ENCODE results near the gene ACLY.
"Not testable (repeated sequence)": the region's sequence is repeated elsewhere in the genome, so short reads cannot be mapped to it uniquely, and the experiment has no call there.

The ACLY gene

DNA sequence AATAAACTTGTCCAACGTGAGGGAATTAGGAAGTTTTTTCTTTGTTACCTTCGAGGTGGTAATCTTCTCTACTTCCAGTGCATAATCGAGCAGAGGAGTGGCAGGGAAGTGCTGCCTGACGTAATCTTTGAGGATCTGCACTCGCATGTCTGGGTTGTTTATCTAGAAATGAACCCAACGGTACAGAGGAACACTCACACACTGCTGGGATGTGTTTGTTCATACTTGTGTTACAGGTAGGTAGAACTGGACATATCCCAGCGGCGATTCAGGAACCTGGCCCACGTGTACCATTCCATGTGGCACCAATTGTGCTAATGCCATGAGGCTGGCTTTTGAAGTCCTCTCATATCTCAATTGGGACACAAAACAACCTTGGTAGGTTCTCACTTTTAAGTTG is 49.3 kb downstream of the ACLY start:
- DNase-seq = no peak

DNA sequence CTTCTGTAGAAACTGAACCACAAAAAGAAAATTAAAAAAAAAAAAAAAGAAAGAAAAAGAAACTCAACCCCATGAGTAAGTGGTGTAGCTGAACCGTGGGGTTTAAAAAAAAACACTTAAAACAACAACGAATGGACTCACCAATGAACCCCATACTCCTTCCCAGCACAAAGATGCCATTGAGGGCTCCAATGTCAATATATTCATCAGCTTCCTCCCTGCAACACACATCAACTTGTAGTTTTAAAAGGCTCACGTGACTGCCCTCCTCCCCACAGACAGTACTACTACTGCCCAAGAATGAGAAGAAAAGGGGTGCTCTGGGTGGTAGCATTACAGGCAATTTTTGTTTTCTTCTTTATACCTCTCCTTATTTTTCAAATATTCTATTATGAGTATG is 50.2 kb downstream of the ACLY start:
- no peak for DNase-seq

DNA sequence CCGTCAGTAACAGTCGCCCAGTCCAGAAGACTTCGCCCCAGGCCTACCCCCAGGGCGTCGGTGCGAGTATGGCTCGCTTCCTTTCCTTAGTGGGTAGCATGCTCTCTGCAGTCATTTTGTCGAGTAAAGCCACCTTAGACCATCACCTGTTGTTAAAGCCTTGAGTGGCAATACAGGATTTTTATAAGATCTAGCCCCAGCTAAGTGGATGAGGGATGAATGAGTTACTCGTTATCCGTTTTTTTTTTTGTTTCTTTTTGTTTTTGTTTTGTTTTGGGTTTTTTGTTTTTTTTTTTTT is 53.2 kb downstream of the ACLY start:
- no peak for DNase-seq

DNA sequence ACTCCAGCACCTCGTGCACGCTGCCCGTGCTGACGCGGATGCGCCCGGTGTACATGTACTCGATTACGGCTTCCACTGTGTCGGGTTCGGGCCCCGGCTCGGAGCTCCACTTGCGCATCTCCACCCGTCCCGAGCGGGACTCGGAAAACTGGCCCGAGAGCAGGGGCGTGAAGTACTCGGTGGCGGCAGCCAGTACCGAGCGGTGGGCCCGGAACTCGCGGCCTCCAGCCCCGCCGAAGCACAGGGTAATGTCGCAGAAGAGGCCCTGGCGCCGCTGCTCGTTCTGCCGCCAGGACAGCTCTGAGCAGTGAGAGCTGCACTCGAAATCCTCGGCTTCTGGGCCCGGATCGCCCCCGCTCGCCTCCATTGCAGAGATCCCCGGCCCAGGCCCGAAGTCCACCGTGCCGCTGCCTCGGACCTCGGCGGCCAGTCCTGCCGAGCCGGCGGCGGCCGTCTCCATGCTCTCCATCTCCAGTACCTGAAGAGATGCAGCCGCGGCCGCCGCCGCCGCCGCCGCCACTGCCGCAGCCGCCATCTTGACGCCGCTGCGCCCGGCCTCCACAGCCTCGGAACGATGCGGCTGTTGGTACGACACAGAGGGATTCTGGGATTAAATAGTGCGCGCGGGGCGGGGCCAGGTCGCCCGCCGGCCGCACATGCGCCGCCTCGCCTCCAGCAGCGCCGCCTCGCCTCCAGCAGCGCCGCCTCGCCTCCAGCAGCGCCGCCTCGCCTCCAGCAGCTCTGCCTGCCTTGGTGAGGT is 53.7 kb downstream of the ACLY start, which contains the start of gene KLHL11:
TSS of gene KLHL11 (minus strand) at position 588 of the 760 bp plus-strand sequence. CDS start at position 535, 53 bp downstream.
- peak; percentile 97 for DNase-seq

DNA sequence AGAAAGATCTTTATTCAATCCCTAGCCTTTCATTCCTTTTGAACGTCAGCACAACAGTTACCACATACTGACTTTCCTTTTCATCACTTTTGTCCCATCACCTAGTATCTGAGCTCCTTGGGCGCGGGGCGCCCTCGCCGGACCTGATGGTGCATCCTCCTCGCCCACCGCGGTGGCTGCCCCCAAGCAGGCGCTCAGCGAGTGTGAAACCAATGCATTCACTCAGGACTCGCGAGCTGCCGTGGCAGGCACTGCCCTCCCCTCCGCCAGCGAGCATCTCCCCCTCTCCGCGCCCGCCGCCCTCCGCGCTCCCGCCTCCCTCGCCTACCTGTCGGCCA is 54.3 kb downstream of the ACLY start:
- DNase-seq = no peak

DNA sequence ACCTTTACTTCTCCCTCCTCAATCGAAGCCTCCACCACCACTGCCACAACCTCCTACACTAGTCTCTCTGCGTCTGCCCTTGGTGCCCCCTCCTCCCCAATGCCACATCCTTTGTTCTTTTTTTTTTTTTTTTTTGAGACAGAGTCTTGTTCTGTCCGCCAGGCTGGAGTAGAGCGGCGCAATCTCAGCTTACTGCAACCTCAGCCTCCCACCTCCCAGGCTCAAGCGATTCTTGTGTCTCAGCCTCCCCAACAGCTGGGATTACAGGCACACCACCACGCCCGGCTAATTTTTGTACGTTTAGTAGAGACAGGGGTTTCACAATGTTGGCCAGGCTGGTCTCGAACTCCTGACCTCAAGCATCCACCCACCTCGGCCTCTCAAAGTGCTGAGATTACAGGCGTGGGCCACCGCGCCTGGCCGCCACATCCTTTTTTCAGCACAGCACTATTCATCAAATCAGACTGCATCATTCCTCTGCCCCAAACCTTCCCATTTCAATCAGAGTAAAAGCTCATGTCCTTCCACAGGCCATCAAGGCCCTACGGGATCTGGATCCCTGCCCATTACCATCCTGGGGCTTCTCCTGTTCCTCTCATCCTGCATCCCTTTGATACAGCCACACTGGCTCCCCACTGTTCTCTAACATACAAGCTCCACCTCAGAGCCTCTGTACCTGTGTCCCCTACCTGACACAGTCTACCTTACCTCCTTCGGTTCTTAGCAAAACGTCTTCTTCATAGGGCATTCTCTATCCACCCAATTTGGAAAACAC is 55.5 kb downstream of the ACLY start:
- DNase-seq = peak; percentile 9

DNA sequence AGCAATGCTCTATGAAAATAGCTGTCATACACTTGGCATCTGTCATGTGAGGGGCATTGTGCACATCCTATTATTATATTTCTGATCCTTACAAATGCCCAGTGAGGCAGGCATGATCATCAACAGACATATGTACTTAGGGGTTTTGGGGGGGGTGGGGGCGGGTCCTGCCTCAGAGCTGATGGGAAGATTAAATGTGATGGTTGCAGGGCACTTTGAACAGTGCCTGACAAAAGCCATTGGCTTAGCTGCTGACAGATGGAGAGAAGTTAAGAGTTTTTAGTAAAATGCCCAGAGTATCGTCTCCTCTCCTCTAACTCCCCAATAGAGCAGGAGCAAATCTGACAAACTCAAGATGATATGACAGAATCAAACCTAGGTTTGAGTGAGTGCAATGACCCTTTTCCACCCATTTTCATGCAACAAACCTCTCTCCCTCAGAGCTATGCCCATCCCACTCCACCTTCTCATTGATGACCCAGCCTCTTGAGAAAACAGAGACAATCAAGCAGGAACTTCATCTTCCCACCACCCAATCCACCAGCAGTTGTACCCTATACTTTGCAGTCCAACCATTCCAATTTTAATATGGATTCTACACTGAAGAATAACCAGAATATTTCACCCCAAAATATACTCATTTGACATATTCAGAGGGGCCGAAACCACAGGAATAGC is 58.4 kb downstream of the ACLY start:
- peak; percentile 26 for DNase-seq

DNA sequence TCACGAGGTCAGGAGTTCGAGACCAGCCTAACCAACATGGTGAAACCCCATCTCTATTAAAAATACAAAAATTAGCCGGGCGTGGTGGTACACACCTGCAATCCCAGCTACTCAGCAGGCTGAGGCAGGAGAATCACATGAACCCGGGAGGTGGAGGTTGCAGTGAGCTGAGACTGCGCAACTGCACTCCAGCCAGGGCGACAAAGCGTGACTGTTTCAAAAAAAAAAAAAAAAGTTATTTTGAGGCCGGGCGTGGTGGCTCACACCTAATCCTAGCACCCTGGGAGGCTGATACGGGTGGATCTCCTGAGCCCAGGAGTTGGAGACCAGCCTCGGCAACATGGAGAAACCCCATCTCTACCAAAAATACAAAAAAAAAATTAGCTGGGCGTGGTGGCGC is 67.4 kb downstream of the ACLY start:
- DNase-seq = not testable (repeated sequence)

DNA sequence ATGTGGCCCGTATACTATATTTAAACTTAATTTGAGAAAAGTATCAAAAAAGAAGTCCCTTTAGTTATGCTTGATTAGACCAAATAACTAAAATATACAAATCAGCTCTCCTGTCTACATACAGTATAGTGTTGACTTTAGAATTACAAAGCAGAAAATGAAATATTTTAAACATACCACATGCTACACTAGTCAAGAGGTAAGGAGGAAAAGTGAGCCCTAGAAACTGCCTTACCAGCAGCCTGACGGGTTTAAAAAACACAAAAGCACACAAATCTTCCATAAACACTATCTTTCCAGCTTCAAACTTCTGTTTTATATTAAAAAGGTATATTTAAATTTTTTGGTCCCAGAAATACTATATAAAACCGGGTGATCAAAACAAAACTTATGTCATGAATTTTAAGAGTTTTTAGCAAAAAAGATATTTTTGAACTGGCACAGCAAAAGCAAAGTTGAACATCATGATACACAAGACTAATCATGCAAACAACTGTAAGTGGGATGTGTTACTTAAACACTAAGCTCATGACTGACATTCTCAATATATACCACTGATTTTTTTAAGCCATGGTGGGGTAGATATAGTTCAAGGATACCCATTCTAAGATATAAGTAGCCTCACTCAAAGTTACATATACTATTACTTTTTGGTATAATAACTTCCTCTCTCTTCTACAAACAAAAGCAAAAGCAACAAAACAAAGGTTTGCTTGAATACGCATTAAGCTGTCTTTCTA is 69.3 kb downstream of the ACLY start:
- DNase-seq = no peak

DNA sequence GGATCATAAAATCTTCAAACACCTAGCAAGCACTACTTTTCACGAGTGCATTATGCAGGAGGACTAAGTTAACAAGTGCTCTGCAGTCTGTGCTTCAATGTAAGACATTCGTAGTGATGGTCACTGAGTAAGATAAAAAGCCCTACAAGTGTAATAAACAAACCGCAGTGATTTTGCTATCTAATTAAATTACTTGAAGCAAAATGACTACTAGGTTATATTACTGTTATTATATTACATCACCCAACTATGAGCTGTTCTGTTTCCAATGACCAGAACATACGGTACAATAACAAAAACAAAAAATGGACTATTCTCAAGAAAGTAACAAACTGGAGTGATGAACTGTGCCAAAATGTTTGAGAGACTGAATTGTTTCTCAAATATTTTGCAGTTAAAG is 70.0 kb downstream of the ACLY start:
- DNase-seq = no peak

DNA sequence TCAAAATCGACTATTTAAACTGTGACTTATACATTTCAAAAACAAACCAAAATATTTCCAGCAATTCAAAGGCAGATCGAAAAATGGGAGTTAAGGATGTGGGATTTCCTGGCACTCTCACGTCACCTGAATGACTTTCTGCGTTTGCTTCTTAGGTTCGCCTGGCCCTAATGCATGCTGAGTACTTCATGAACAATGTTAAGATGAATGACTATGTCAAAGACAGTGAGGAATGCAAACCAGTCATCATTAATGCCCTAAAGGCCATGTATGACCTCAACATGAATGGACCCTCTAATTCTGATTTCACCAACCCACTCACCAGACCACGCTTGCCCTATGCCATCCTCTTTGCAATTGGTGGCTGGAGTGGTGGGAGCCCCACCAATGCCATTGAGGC is 73.8 kb downstream of the ACLY start:
- no peak for DNase-seq

DNA sequence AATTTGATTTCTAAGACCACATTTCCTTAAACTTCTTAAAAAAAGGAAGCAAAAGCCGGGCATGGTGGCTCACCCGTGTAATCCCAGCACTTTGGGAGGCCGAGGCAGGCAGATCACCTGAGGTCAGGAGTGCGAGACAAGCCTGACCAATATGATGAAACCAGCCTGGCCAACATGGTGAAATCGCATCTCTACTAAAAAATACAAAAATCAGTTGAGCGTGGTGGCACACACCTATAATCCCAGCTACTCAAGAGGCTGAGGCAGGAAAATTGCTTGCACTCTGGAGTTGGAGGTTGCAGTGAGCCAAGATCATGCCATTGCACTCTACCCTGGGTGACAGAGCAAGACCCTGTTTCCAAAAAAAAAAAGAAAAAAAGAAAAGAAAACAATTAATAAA is 78.0 kb downstream of the ACLY start:
- not testable (repeated sequence) for DNase-seq

DNA sequence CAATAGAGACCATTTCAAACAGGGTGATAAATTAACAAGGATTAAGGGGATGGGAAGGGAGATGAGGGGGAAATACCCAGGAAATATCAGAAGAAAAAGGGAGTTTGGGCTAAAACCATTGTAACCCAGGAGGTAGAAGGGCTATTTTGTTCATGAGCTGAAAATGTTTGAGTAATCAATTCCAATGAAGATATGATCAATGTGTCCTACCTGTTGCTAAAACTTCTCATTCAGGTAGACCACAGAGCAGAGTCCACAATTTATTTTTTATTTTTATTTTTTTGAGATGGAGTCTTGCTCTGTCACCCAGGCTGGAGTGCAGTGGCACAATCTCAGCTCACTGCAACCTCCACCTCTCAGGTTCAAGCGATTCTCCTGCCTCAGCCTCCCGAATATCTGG is 79.3 kb downstream of the ACLY start:
- DNase-seq = not testable (repeated sequence)

DNA sequence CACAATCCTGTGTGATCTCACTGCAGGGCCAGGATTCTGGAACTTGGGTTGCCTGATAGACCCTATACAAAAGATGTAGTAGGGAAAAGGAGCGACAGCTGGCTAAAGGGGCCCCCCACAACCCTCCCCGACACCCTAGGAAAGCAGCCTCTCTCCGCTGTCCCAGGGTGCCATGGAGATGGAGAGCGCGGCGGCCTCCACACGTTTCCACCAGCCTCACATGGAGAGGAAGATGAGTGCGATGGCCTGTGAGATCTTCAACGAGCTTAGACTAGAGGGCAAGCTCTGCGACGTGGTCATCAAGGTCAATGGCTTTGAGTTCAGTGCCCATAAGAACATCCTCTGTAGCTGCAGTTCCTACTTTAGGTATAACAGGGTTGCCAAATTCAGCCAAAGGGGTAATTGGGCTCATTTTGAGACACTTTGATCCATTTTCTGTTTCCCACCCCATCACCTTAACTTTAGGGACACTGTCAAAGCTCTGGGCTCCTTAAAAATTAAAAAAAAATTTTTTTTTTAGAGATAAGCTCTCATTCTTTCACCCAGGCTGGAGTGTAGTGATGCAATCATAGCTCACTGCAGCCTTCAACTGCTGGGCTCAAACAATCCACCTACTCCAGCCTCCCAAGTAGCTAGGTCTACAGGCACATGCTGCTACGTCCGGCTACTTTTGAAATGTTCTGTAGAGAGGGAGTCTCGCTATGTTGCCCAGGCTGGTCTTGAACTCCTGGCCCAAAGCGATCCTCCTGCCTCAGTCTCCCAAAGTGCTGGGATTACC is 80.8 kb downstream of the ACLY start, which contains the start of gene KLHL10:
TSS of gene KLHL10 (plus strand) at position 65 of the 778 bp plus-strand sequence. CDS start at position 173, 108 bp downstream.
- DNase-seq = no peak

DNA sequence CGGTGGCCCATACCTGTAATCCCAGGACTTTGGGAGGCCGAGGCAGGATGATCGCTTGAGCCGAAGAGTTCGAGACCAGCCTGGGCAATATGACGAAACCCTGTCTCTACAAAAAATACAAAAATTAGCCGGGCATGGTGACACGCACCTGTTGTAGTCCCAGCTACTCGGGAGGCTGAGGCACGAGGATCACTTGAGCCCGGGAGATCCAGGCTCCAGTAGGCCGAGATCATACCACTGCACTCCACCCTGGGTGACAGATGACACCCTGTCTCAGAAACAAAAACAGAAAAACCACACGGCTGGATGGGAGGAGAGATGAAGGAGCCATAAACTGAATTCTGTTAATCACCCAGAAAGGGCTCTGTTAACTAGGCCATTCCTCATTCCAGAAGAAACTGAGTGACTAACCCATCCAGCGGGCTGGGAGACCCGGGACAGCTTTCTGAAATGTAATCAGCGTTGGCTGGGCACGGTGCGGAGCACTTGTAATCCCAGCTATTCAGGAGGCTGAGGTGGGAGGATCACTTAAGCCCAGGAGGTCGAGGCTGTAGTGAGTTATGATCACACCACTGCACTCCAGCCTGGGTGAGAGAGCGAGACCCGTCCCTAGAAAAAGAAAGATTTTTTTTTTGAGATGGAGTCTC is 82.1 kb downstream of the ACLY start:
- DNase-seq = no peak

DNA sequence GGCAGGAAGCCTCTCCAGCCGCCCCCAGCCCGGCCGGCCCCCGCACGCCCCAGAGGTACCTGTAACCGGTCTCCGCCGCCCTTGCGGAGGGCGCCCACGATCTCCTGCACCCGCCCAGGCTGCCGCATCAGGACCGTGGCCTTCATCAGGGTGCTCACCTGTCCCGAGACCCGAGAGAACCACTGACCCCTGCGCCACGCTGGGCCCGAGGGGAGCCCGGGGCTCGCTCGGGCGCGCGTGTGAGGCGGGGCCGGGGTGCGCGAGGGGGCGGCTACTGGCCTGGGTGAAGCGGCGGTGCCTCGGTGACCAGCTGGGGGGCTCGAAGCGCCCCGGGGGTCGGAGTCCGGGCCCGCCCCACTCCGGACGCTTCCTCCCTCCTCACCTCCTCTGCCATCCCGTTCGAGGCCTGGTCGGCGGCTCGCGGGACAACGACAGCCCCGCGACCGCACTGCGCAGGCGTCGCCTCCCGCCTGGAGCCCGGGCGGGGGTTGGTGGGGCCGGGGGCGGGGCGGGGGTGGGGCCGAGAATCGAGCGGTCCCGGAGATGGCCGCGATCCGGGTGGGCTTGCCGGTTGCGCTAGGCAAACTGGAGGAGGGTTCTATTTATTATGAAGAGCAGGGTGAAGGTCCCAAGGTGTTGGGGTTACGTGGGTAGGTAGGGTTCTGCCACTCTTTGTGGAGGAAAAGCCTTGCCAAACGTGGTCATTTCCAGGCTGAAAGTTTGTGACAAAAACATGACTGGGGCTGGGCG is 82.8 kb downstream of the ACLY start, which contains the start of gene NT5C3B:
TSS of gene NT5C3B (minus strand) at position 433 of the 750 bp plus-strand sequence. CDS start at position 394, 39 bp downstream.
- DNase-seq = peak; percentile 82

DNA sequence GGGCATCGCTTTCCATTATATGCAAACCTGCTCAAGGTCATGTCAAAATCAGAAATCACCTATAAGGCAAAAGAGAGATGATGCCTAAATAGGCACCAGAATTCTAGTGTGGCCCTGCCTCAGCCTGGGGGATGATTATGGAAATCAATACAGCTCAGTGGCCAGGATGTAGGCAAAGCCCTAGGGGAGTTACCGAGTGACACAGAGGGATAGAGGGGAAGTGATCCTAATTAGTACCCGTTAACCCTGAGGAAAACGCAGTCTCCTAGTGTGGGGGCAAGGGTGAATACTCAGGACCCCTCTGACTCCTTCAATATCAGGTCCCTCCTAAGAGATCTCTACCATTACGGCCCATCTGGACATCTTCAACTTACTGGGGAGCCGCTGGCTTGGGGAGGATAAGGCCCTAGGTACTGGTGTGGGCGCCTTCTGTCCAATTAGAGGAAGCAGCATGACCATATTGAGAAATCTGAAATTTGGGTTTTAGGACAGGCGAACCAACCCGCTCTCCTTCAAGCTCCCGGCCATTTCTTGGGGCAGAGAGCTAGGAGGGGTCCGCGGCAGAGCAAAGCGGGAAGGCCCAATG is 83.4 kb downstream of the ACLY start:
- peak; percentile 43 for DNase-seq

DNA sequence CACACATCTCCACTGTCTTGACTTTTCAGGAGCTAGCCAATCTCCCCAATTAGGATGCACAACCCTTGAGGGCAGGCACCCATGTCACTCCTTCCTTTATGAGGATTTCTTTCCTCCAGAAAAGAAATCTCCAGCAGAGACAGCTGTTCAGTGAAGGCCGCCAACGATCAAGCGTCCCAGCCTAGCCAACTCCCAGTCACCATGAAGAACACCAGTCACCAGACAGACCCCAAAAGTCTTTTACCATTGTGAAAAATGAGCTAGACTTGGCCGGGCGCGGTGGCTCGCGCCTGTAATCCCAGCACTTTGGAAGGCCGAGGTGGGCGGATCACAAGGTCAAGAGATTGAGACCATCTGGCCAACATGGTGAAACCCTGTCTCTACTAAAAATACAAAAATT is 88.8 kb downstream of the ACLY start:
- not testable (repeated sequence) for DNase-seq

DNA sequence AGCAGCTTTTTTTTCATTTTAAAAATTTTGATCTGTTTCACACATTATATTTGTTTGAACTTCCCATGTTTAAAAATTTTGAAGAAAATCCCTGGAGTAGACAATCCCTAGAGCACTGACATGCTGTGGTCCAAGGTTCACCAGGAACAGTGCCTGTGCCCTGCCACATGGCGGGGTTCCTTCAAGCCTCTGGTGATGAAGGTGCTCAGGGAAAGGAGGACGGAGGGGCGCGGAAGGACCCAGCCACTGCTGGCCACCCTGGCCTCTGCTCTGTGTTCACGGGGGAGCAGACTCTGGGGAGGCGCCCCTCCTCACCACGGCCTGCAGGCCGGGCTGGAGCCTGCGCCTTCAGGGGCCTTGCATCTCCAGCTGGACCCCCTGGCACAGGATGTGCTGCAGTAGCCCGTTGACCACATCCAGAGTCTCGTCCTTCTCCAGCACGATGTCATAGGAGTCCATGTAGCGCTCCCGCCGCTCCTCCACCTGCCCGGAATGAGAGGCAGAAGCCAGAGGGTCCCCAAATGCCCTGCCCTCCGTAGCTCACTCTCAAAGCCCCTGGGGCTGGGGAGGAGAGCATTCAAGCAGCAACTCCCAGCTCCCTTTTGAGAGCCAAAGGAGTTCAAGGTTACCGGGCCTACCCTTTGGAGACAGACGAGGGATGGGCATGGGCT is 93.4 kb downstream of the ACLY start:
- no peak for DNase-seq

DNA sequence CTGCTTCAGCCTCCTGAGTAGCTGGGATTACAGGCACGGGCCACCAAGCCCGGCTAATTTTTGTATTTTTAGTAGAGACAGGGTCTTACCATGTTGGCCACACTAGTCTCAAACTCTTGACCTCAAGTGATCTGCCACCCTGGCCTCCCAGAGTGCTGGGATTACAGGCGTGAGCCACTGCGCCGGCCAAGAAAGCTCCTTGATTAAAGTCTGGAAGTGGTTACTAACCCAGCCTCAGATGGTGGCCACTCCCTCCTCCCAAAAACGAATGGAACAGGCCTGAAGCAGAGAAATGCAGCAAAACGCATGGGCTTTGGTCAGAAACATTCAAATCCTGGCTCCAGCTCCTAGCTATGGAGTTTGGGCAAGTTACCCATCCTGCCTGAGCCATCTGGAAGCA is 94.7 kb downstream of the ACLY start:
- no peak for DNase-seq

All from eye (tissue), 1 donor.